GM12891 (cell line): Measurements from ENCODE around the gene ETFA. TPM values are rescaled to one million over a fixed set of nuclear protein-coding genes. Genes with fewer than 3 reads are reported as not detected.

Experiments used
- DNase-seq: peaks from one replicate; pipeline ENCODE4 v3.0.0; 2011; ENCODE audit warnings: low spot score; ENCODE audit not compliant: insufficient read length
- FAIRE-seq: peaks from 2 replicates; lab custom pipeline; 2011; peaks lifted over from hg19 to GRCh38; lab: Jason Lieb, UNC
- PAX5 ChIP-seq: IDR thresholded peaks from 2 replicates; pipeline ENCODE4 v1.6.1; 2011; ENCODE audit warnings: low read length, moderate library complexity, mild to moderate bottlenecking; ENCODE audit not compliant: insufficient read depth, severe bottlenecking
- POLR2A ChIP-seq: IDR thresholded peaks from 2 replicates; pipeline ENCODE4 v1.6.1; 2011; ENCODE audit warnings: low read depth, low read length, control low read depth
- POLR2AphosphoS5 ChIP-seq: IDR thresholded peaks from 2 replicates; pipeline ENCODE4 v1.6.1; 2011; ENCODE audit warnings: low read depth, low read length, control low read depth
- POU2F2 ChIP-seq: IDR thresholded peaks from 2 replicates; pipeline ENCODE4 v1.6.1; 2011; ENCODE audit warnings: low read depth, mild to moderate bottlenecking, control low read depth, low read length, moderate library complexity
- SPI1 ChIP-seq: IDR thresholded peaks from 2 replicates; pipeline ENCODE4 v1.6.1; 2011; ENCODE audit warnings: low read depth, low read length, control low read depth
- TAF1 ChIP-seq: IDR thresholded peaks from 2 replicates; pipeline ENCODE4 v1.6.1; 2011; ENCODE audit warnings: low read depth, low read length, control low read depth
- polyA plus RNA-seq: library from polyadenylated mRNA; unstranded; fragments of >200 nt; gene quantifications from one replicate; pipeline ENCODE4 v1.2.1, GENCODE V29; 2012; ENCODE audit warnings: low read depth, missing spikeins, inconsistent platforms; ENCODE audit not compliant: missing spikeins

ETFA gene
- polyA plus RNA-seq, result 213 TPM

- FAIRE-seq, result peak; percentile 93
- TF ChIP-seq POLR2AphosphoS5 (peak; percentile 90), POU2F2 (0 out of 2 replicates have a peak, but pooled peaks have one; percentile 50), SPI1 (peak; percentile 35; the same call in 1 of the 2 replicates), POLR2A (peak; percentile 95), PAX5 (peak; percentile 46), TAF1 (peak; percentile 92)
- peak; percentile 98 for DNase-seq
Observed at GRCh38 chr15:76311100-76311953, at the start of gene ETFA. TSS of gene ETFA (minus strand) at chr15:76311469. CDS start at chr15:76311388, 81 bp downstream.

GRCh38 chr15:76360416-76360815 lies 49.1 kb upstream of the ETFA start:
- DNase-seq, result no peak
- FAIRE-seq, result no peak
- no peak for TF ChIP-seq POU2F2
- no peak for TF ChIP-seq POLR2AphosphoS5

DNA sequence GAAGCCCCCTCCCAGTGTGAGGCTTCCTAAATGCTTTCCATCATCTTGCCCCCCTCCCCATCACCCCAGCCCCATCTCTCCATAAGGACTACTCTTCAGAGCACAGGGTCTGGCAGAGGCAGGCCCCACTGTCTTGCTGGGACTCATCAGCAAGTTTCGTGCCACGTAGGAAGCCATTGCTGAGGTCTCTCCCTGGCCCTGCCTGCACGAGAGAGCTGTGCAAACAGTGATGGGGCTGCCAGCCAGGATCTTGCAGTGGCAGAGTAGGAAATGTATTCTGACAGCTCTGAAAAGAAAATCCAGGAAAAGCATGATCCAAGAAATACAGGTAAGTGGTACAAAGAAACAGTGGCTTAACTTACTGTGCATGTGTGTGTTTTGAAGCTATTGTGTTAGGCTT lies 47.9 kb upstream of the ETFA start:
- DNase-seq (no peak), FAIRE-seq (no peak)
- no peak for TF ChIP-seq POU2F2
- no peak for TF ChIP-seq PAX5
- TF ChIP-seq TAF1, result no peak
- TF ChIP-seq POLR2AphosphoS5, result no peak
- TF ChIP-seq POLR2A, result no peak
- TF ChIP-seq SPI1, result no peak

GRCh38 chr15:76358453-76358852 lies 47.2 kb upstream of the ETFA start:
- DNase-seq (no peak), FAIRE-seq (no peak)
- TF ChIP-seq POLR2A (no peak), POU2F2 (no peak), PAX5 (no peak), SPI1 (no peak), TAF1 (no peak), POLR2AphosphoS5 (no peak)

- FAIRE-seq (no peak), DNase-seq (no peak)
- no peak for TF ChIP-seq POU2F2
- TF ChIP-seq PAX5, result no peak
- no peak for TF ChIP-seq POLR2AphosphoS5
- no peak for TF ChIP-seq TAF1
- no peak for TF ChIP-seq POLR2A
- TF ChIP-seq SPI1, result no peak
Observed at GRCh38 chr15:76354823-76355440, 43.7 kb upstream of the ETFA start.

DNA sequence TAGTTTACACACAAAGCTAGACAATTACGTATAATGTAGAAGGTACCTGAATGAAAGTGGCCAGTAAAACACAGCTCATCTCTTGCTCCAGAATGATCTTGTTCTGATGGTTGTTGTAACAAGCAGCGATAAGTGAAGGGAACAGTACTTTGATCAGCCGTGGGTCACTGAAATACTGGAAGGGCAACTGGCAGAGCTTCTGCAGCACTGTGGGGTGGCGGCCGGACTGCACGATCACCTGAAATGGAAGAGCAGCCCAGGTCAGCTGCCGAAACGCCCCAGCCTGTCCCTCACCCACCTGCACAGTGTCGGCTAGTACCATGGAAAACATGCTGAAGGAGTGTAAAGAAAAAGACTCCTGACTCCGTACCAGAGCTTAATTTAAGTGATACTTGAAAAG lies 42.6 kb upstream of the ETFA start:
- peak; percentile 41 for FAIRE-seq
- no peak for TF ChIP-seq TAF1
- no peak for TF ChIP-seq POU2F2
- TF ChIP-seq POLR2A, result no peak
- TF ChIP-seq POLR2AphosphoS5, result no peak
- no peak for DNase-seq

DNA sequence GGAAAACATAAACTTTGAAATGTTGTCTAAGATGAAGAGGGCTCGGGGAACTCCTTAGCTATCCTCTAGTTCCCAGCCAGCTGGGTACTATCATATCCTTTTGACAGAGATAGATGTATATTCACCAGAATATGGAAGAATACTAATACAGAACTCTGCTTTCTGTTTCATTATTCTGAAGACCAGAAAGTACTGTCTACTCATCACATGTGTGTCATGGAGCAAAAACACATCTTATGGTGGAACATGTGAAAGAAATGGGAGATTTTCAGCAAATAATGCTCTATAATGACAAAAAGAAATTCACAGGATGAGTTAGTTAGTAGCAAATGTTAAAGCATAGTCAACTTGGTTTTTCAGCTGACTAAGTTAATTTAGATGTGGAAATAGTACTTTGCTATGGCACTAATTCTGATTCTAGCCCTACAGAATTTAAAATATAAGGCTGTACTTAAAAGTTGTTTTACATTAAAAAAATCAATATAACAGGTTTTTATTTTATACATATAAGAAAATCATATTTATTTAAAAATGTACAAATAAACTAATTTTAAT lies 41.8 kb upstream of the ETFA start:
- FAIRE-seq, result no peak
- TF ChIP-seq POLR2AphosphoS5 (no peak), SPI1 (no peak)
- no peak for DNase-seq

GRCh38 chr15:76349301-76350070 lies 38.2 kb upstream of the ETFA start:
- FAIRE-seq (no peak), DNase-seq (no peak)
- TF ChIP-seq POLR2AphosphoS5 (no peak), PAX5 (no peak), TAF1 (no peak), POU2F2 (no peak), SPI1 (no peak), POLR2A (no peak)

GRCh38 chr15:76347482-76348055 lies 36.3 kb upstream of the ETFA start:
- no peak for DNase-seq
- FAIRE-seq, result no peak
- TF ChIP-seq PAX5, result no peak
- no peak for TF ChIP-seq POU2F2
- no peak for TF ChIP-seq POLR2AphosphoS5
- no peak for TF ChIP-seq POLR2A
- no peak for TF ChIP-seq TAF1
- TF ChIP-seq SPI1, result no peak
